ENCODE results near the gene POU2F3. TPM values are rescaled to one million over a fixed set of nuclear protein-coding genes. Genes with fewer than 3 reads are reported as not detected.

Gene POU2F3
- total RNA-seq, 2 donors from 2014 or later = 0.77 to 1.5 TPM

- no peaks in the 10 kb centered on the region for H3K9me3 ChIP-seq
- intact Hi-C loops (cut with DNase I) = no loop called here
- H3K27me3 ChIP-seq = no peaks in the 10 kb centered on the region
- H3K27ac ChIP-seq = no peak overlapping the region
- TF ChIP-seq, protein P1, sequence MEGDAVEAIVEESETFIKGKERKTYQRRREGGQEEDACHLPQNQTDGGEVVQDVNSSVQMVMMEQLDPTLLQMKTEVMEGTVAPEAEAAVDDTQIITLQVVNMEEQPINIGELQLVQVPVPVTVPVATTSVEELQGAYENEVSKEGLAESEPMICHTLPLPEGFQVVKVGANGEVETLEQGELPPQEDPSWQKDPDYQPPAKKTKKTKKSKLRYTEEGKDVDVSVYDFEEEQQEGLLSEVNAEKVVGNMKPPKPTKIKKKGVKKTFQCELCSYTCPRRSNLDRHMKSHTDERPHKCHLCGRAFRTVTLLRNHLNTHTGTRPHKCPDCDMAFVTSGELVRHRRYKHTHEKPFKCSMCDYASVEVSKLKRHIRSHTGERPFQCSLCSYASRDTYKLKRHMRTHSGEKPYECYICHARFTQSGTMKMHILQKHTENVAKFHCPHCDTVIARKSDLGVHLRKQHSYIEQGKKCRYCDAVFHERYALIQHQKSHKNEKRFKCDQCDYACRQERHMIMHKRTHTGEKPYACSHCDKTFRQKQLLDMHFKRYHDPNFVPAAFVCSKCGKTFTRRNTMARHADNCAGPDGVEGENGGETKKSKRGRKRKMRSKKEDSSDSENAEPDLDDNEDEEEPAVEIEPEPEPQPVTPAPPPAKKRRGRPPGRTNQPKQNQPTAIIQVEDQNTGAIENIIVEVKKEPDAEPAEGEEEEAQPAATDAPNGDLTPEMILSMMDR (IDR thresholded peaks at IDR 0.05) = no peak
- H3K9ac ChIP-seq (ENCODE audit: low read depth in 2 of 2, low read length in 2 of 2) = no peak overlapping the region
- no peaks in the 10 kb centered on the region for H3K36me3 ChIP-seq
- H3K4me3 ChIP-seq = no peak overlapping the region
- no peak for DNase-seq
- no peaks in the 10 kb centered on the region for H3K4me1 ChIP-seq
These were observed 41.3 kb downstream of the POU2F3 start for GRCh38 chr11:120281143-120281795.

DNA sequence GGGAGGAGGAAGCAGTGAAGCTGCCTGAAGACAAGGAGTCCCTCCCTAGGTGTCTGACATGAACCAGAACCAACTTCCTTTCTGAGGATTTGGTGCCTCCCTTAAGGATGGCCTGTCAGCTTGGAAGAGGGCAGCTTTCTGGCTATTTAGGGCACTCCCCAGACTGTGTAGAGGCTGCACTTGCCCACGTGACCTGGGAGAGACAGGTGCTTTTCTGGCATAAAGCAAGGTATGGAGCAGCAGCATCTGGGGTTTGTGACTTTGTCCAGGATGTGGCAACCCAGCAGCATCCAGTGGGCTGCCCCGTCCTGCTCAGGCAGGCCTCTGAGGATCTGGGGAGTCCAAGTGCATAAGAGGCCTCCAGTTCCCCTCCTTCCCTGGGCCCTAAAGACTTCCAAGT lies 43.2 kb downstream of the POU2F3 start:
- Histone ChIP-seq H3K36me3 (no peaks in the 10 kb centered on the region), H3K9me3 (no peaks in the 10 kb centered on the region), H3K4me3 (no peak overlapping the region), H3K4me1 (no peaks in the 10 kb centered on the region), H3K9ac (ENCODE audit: low read depth in 2 of 2, low read length in 2 of 2) (no peak overlapping the region), H3K27me3 (no peaks in the 10 kb centered on the region), H3K27ac (no peak overlapping the region)
- TF ChIP-seq, protein P1 (IDR thresholded peaks at IDR 0.05) = no peak
- no peak for DNase-seq
- intact Hi-C loops (cut with DNase I) = no loop called here

GRCh38 chr11:120284272-120284671 lies 44.3 kb downstream of the POU2F3 start:
- H3K4me1 ChIP-seq = no peaks in the 10 kb centered on the region
- DNase-seq = no peak
- TF ChIP-seq, protein P1 (IDR thresholded peaks at IDR 0.05) = no peak
- no peaks in the 10 kb centered on the region for H3K27me3 ChIP-seq
- intact Hi-C loops (cut with DNase I) = no loop called here
- H3K9ac ChIP-seq (ENCODE audit: low read depth in 2 of 2, low read length in 2 of 2) = no peak overlapping the region
- H3K9me3 ChIP-seq = no peaks in the 10 kb centered on the region
- no peak overlapping the region for H3K4me3 ChIP-seq
- no peak overlapping the region for H3K27ac ChIP-seq
- no peaks in the 10 kb centered on the region for H3K36me3 ChIP-seq

- Histone ChIP-seq H3K27ac (no peak overlapping the region), H3K9me3 (no peaks in the 10 kb centered on the region), H3K27me3 (no peaks in the 10 kb centered on the region), H3K4me1 (no peaks in the 10 kb centered on the region), H3K4me3 (no peak overlapping the region), H3K9ac (ENCODE audit: low read depth in 2 of 2, low read length in 2 of 2) (no peak overlapping the region), H3K36me3 (no peaks in the 10 kb centered on the region)
- intact Hi-C loops (cut with DNase I) = no loop called here
- DNase-seq = no peak
- TF ChIP-seq, protein P1 (IDR thresholded peaks at IDR 0.05) = no peak
These were observed 45.3 kb downstream of the POU2F3 start for GRCh38 chr11:120285256-120285655.

- no peaks in the 10 kb centered on the region for H3K9me3 ChIP-seq
- no peak overlapping the region for H3K4me3 ChIP-seq
- H3K9ac ChIP-seq (ENCODE audit: low read depth in 2 of 2, low read length in 2 of 2) = no peak overlapping the region
- TF ChIP-seq, protein P1 (IDR thresholded peaks at IDR 0.05) = no peak
- intact Hi-C loops (cut with DNase I) = no loop called here
- DNase-seq = no peak
- H3K4me1 ChIP-seq = no peaks in the 10 kb centered on the region
- H3K27me3 ChIP-seq = no peaks in the 10 kb centered on the region
- no peaks in the 10 kb centered on the region for H3K36me3 ChIP-seq
- no peak overlapping the region for H3K27ac ChIP-seq
These were observed 48.1 kb downstream of the POU2F3 start for GRCh38 chr11:120288021-120288420.
